ENCODE measurements around the gene PAPOLA.

DNA sequence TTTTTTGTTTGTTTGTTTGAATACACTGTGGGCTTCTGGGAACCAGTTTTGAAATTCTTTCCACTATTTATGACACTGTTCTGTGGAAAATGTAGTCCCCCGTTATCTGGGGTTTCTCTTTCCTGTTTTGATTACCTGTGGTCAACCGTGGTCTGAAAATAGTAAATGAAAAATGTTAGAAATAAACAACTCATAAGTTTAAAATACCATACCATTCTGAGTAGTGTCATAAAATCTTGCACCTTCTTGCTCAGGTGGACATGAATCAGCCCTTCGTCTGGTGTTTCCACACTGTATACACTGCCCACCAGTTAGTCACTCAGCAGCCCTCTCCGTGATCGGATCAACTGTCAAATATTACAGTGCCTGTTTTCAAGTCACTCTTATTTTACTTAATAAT lies 5.1 kb upstream of the PAPOLA start:
- TF ChIP-seq, protein P1, sequence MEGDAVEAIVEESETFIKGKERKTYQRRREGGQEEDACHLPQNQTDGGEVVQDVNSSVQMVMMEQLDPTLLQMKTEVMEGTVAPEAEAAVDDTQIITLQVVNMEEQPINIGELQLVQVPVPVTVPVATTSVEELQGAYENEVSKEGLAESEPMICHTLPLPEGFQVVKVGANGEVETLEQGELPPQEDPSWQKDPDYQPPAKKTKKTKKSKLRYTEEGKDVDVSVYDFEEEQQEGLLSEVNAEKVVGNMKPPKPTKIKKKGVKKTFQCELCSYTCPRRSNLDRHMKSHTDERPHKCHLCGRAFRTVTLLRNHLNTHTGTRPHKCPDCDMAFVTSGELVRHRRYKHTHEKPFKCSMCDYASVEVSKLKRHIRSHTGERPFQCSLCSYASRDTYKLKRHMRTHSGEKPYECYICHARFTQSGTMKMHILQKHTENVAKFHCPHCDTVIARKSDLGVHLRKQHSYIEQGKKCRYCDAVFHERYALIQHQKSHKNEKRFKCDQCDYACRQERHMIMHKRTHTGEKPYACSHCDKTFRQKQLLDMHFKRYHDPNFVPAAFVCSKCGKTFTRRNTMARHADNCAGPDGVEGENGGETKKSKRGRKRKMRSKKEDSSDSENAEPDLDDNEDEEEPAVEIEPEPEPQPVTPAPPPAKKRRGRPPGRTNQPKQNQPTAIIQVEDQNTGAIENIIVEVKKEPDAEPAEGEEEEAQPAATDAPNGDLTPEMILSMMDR (IDR thresholded peaks at IDR 0.05) = no peak
- no peak for TF ChIP-seq EZH2phosphoT487 (IDR thresholded peaks at IDR 0.05)

All from neural progenitor cell (in vitro differentiated cells).